Stimulated activated CD8-positive, alpha-beta memory T cell treated with anti-CD3 and anti-CD28 coated beads, Interleukin-15, amount 100 ng/mL, for 48 hours (primary cell): ENCODE data around the gene SPNS2.

ENCODE experiments used
- DNase-seq, 2 donors: peaks; one replicate each; pipeline ENCODE4 v3.0.0-alpha.2; 2020; ENCODE audit warnings: low read depth in 2 of 2

SPNS2 gene

GRCh38 chr17:4480929-4481898 is 17.5 kb upstream of the SPNS2 start:
- DNase-seq = peak; percentile 23 to 30

- no peak for DNase-seq
Observed at GRCh38 chr17:4482338-4483011, 16.2 kb upstream of the SPNS2 start.

- no peak for DNase-seq
Observed at GRCh38 chr17:4483012-4483840, 15.5 kb upstream of the SPNS2 start.

GRCh38 chr17:4485676-4486646 is 12.7 kb upstream of the SPNS2 start:
- DNase-seq = peak; percentile 23 to 36

- no peak for DNase-seq
Observed at GRCh38 chr17:4487296-4487695, 11.4 kb upstream of the SPNS2 start.

GRCh38 chr17:4487820-4488716 is 10.6 kb upstream of the SPNS2 start:
- no peak for DNase-seq

- no peak for DNase-seq
Observed at GRCh38 chr17:4488989-4489595, 9.6 kb upstream of the SPNS2 start.

GRCh38 chr17:4490109-4490591 is 8.5 kb upstream of the SPNS2 start:
- no peak for DNase-seq

- no peak for DNase-seq
Observed at GRCh38 chr17:4490637-4491061, 8.0 kb upstream of the SPNS2 start.

- DNase-seq = no peak
Observed at GRCh38 chr17:4492721-4493561, 5.7 kb upstream of the SPNS2 start.

GRCh38 chr17:4497101-4497824 is 1.4 kb upstream of the SPNS2 start:
- DNase-seq = no peak

- no peak for DNase-seq
Observed at GRCh38 chr17:4499431-4500190, 930 bp downstream of the SPNS2 start.

- DNase-seq = no peak
Observed at GRCh38 chr17:4500191-4500571, 1.5 kb downstream of the SPNS2 start.

GRCh38 chr17:4501295-4501949 is 2.7 kb downstream of the SPNS2 start:
- no peak for DNase-seq

GRCh38 chr17:4502466-4503154 is 3.9 kb downstream of the SPNS2 start:
- no peak for DNase-seq
